ENCODE data around the gene RFX3. TPM values are rescaled to one million over a fixed set of nuclear protein-coding genes. Genes with fewer than 3 reads are reported as not detected.

The RFX3 gene
- total RNA-seq, 2 donors from 2014 or later, result 27.5 to 28.2 TPM

DNA sequence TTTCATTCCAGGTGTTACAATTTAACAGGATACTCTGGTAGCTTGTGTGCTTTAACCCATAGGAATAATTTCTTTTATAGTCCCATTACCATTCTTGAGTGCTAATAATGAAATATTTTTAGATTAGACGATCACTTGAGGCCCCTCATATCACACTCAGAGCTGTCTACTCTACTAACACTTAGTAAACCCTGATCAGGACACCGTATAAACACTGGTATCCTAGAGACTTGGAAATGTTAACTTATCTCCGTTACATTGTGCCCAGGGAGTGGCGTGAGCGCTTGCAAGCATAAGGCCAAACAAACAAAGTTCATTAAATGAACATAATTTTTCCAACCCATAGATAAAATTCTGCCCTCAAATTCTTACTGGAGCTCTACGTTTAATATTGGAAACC, 42.2 kb upstream of the RFX3 start:
- Mint-ChIP-seq H3K4me3 (no peak overlapping the region), H3K4me1 (no peaks in the 10 kb centered on the region), H3K36me3 (ENCODE audit: low read depth) (no peaks in the 10 kb centered on the region), H3K27ac (no peak overlapping the region), H3K27me3 (ENCODE audit: insufficient read depth) (no peaks in the 10 kb centered on the region), H3K9me3 (no peaks in the 10 kb centered on the region)
- no peak overlapping the region for H3K4me3 ChIP-seq (ENCODE audit: low read length)
- TF ChIP-seq, protein P1, sequence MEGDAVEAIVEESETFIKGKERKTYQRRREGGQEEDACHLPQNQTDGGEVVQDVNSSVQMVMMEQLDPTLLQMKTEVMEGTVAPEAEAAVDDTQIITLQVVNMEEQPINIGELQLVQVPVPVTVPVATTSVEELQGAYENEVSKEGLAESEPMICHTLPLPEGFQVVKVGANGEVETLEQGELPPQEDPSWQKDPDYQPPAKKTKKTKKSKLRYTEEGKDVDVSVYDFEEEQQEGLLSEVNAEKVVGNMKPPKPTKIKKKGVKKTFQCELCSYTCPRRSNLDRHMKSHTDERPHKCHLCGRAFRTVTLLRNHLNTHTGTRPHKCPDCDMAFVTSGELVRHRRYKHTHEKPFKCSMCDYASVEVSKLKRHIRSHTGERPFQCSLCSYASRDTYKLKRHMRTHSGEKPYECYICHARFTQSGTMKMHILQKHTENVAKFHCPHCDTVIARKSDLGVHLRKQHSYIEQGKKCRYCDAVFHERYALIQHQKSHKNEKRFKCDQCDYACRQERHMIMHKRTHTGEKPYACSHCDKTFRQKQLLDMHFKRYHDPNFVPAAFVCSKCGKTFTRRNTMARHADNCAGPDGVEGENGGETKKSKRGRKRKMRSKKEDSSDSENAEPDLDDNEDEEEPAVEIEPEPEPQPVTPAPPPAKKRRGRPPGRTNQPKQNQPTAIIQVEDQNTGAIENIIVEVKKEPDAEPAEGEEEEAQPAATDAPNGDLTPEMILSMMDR (conservative IDR thresholded peaks at IDR 0.05), result no peak
- no peak overlapping the region for H3K27ac ChIP-seq (ENCODE audit: low read depth, low read length)
- H3K9ac ChIP-seq (ENCODE audit: extremely low read depth, low read length, poor library complexity, severe bottlenecking), result no peak overlapping the region
- WGBS, 2 experiments (ENCODE audit: insufficient coverage in 1 of 2, insufficient read length in 1 of 2), result 92 to 94% methylated on average over 2 to 6 of the region's 6 CpGs
- no peaks in the 10 kb centered on the region for H3K27me3 ChIP-seq (ENCODE audit: control insufficient read depth, insufficient read depth, low read length, poor library complexity, severe bottlenecking)
- no peaks in the 10 kb centered on the region for H3K4me1 ChIP-seq (ENCODE audit: control insufficient read depth, insufficient read depth, low read length)
- no peaks in the 10 kb centered on the region for H3K36me3 ChIP-seq (ENCODE audit: control insufficient read depth, insufficient read depth, low read length)
- DNase-seq, result no peak
- no peaks in the 10 kb centered on the region for H3K9me3 ChIP-seq (ENCODE audit: control insufficient read depth, low read length)

DNA sequence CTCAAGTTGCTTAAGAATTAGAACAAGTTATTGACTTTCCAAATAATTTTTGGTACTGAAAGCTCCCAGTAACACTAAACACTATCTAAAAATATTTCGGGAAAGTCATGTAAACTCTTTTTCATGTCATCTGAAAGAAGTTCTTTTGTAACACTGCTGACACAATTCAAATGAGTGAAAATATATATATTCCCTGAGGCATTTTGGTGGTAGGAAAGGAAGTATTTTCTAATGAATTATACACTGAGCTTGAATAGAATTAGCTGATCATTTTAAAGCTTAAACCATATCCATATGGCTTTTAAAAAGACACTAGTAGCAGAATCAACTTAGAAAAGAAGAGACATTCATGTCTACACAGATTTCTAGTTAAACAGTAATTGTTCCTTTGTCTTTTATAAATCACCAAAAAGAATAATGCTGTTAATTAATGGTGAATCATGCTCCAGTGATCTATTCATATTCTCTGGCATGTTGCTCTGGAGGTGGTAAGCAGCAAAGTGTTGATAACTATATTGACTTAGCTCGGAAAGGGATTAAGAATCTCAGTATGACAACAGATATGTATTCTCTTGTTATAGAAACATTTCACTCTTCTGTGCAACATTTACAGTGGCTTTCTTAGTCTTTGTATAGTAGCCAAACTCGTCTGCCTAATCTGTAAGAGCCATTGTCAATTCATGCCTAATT, 27.4 kb upstream of the RFX3 start:
- Mint-ChIP-seq H3K4me3 (no peak overlapping the region), H3K4me1 (peaks cover 8% of the 10 kb centered on the region), H3K36me3 (ENCODE audit: low read depth) (peaks cover 2% of the 10 kb centered on the region), H3K27me3 (ENCODE audit: insufficient read depth) (no peaks in the 10 kb centered on the region), H3K9me3 (peaks cover 3% of the 10 kb centered on the region), H3K27ac (no peak overlapping the region)
- WGBS, 2 experiments (ENCODE audit: insufficient coverage in 1 of 2, insufficient read length in 1 of 2), result 80 to 83% methylated on average over 1 to 3 of the region's 3 CpGs
- no peak for DNase-seq
- H3K9ac ChIP-seq (ENCODE audit: extremely low read depth, low read length, poor library complexity, severe bottlenecking), result no peak overlapping the region
- H3K4me1 ChIP-seq (ENCODE audit: control insufficient read depth, insufficient read depth, low read length), result peaks cover 9% of the 10 kb centered on the region
- no peaks in the 10 kb centered on the region for H3K27me3 ChIP-seq (ENCODE audit: control insufficient read depth, insufficient read depth, low read length, poor library complexity, severe bottlenecking)
- no peaks in the 10 kb centered on the region for H3K9me3 ChIP-seq (ENCODE audit: control insufficient read depth, low read length)
- TF ChIP-seq, protein P1 (conservative IDR thresholded peaks at IDR 0.05), result no peak
- H3K27ac ChIP-seq (ENCODE audit: low read depth, low read length), result no peak overlapping the region
- no peak overlapping the region for H3K4me3 ChIP-seq (ENCODE audit: low read length)
- no peaks in the 10 kb centered on the region for H3K36me3 ChIP-seq (ENCODE audit: control insufficient read depth, insufficient read depth, low read length)

DNA sequence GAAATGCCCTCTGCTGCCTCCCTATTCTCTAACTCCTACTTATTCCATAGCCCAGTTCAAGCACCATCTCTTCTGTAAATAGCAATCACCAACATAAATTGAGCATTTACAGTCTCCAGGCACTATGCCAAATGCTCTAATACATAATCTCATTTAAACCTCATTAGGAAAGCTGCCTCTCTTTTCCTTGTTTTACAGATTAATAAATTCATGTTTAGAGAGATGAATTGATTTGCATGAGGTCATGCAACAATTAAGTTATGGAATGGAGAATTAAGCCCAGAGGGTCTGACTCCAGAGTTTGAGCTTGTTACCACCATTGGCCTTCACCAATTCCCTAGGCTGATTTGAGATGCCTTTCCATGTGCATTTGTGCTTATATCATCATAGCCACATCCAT, 23.4 kb upstream of the RFX3 start:
- no peaks in the 10 kb centered on the region for H3K36me3 ChIP-seq (ENCODE audit: control insufficient read depth, insufficient read depth, low read length)
- Mint-ChIP-seq H3K9me3 (no peaks in the 10 kb centered on the region), H3K27ac (no peak overlapping the region), H3K4me1 (peaks cover 8% of the 10 kb centered on the region), H3K36me3 (ENCODE audit: low read depth) (no peaks in the 10 kb centered on the region), H3K4me3 (no peak overlapping the region), H3K27me3 (ENCODE audit: insufficient read depth) (no peaks in the 10 kb centered on the region)
- no peaks in the 10 kb centered on the region for H3K27me3 ChIP-seq (ENCODE audit: control insufficient read depth, insufficient read depth, low read length, poor library complexity, severe bottlenecking)
- H3K4me1 ChIP-seq (ENCODE audit: control insufficient read depth, insufficient read depth, low read length), result peaks cover 9% of the 10 kb centered on the region
- H3K4me3 ChIP-seq (ENCODE audit: low read length), result no peak overlapping the region
- DNase-seq, result no peak
- H3K27ac ChIP-seq (ENCODE audit: low read depth, low read length), result no peak overlapping the region
- H3K9me3 ChIP-seq (ENCODE audit: control insufficient read depth, low read length), result no peaks in the 10 kb centered on the region
- TF ChIP-seq, protein P1 (conservative IDR thresholded peaks at IDR 0.05), result no peak
- no peak overlapping the region for H3K9ac ChIP-seq (ENCODE audit: extremely low read depth, low read length, poor library complexity, severe bottlenecking)
